GM18499 (cell line): ENCODE results near the gene SERPINI1.
A peak's percentile ranks its signal among the peaks of the same experiment; 100 is the strongest.

ENCODE experiments used
- ATAC-seq: cut with Tn5 transposase; IDR thresholded peaks from one replicate; pipeline ENCODE4 v1.9.1; 2021; ENCODE audit warnings: moderate number of reproducible peaks; ENCODE audit not compliant: insufficient read depth, unreplicated experiment

Gene SERPINI1, protein sequence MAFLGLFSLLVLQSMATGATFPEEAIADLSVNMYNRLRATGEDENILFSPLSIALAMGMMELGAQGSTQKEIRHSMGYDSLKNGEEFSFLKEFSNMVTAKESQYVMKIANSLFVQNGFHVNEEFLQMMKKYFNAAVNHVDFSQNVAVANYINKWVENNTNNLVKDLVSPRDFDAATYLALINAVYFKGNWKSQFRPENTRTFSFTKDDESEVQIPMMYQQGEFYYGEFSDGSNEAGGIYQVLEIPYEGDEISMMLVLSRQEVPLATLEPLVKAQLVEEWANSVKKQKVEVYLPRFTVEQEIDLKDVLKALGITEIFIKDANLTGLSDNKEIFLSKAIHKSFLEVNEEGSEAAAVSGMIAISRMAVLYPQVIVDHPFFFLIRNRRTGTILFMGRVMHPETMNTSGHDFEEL

DNA sequence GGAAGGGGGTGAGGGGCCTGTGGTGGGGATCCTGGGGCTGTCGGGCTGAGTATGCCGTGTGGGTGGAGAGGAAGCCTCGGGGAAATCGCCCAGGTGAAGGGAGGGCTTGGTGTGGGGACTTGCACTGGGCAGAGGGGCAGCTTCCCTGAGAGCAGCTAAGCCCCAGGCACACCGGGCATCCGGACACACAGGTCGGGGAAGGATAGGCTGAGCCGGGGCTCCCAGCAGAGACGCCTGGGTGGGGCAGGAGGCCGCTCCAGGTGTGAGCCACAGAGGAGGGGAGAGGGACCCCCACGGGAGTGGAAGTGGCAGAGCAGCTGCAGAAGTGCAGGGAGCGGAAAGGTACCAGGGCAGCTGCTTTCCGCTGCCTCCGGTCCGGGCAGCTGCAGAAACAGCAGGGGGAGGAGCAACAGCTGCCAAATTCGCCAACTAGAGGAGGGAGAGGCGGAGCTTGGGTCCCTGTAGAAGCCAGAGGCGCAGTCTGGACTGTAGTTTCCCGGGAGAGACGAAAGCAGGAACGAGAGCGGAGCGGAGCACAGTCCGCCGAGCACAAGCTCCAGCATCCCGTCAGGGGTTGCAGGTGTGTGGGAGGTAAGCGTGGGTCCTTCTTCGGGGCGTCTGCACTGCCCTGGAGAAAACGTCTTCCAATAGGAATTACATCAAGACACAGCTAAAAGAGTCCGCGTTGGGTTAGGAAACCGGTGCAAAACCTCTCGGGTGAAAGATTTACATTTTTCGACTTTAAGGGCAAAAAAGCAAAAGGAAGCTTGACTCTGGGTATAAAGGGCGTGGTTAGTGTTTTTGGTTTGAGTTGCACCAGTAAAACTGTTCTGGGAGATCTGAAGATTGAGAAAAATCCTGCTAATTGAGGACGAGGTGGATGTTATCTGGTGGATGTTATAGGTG is at the start of gene SERPINI1:
Gene SERPINI1, plus strand, starts transcription at position 489 of the 906 bp plus-strand sequence. CDS start 53,408 bp downstream, outside the sequence.
- peak; percentile 42 for ATAC-seq

DNA sequence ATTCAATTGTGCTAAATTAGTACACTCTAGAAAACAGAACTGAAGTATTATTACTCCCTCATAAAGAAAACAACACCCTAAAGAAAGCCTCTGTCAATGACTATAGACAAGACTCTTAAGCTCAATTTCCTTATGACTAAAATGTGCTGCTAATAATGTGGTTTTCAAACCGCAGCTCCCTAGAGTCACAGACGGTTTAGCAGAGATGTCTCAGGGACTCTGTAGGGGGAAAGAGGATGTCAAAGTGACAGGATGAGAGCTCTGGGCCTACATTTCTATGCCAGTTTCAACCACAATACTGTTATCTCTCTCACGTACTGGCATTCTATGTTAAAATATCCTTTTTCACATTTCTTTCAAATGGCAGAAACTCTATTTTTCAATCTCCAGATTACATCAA is 44.2 kb upstream of the SERPINI1 start:
- ATAC-seq, result peak; percentile 99

DNA sequence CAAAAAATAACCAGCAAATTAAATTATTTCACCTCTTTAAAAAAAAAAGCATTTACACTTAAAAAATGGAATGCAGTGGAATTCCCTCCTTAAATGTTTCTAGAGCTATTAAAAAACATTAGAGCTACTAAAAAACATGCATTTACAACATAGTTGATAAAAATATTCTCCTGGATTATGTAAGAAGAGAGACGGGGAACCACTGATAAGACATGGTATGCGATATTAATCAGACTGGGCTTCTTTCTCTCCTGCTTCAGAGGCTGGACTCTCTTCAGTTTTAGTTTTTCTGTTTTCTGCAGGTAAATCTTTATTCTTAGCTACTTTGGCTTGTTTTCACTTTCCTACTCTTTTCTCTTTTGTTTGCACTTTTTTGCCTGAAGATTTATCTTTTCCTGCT is 41.4 kb upstream of the SERPINI1 start:
- ATAC-seq, result no peak

DNA sequence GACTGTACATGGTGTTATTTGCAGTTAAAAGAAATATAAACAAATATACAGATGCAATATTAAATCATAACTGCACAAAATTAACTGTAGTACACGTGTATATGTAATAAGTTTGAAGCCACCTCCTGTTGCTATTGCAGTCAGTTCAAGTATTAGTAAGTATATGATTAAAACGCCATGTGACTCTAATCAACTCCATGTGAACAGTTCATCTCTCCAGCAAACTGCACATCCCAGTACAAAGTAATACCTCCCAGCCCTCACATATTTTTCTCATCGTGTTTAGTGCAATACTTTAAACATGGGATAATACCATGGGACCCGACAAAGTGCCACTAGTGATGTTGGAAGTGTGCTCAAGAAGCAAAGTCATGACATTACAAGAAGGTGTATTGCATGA is 35.5 kb upstream of the SERPINI1 start:
- ATAC-seq, result no peak

DNA sequence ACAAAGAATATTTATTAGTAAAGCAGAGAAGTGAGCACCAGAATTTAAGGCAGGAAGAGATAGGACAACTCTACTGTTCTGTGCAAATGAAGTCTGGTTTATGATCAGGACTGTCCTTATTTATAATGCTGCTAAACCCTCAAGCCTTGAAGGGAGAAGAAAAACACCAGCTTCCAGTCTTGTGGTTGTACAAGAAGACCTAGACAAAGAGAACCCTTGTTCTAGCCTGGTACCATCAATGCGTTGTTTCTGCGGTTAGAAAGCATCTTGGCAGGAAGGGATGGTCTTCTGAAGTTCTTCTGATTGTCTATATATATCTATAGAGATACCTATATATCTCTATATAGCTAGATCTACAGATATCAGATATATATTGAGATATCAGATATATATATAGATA is 34.6 kb upstream of the SERPINI1 start:
- ATAC-seq, result no peak

DNA sequence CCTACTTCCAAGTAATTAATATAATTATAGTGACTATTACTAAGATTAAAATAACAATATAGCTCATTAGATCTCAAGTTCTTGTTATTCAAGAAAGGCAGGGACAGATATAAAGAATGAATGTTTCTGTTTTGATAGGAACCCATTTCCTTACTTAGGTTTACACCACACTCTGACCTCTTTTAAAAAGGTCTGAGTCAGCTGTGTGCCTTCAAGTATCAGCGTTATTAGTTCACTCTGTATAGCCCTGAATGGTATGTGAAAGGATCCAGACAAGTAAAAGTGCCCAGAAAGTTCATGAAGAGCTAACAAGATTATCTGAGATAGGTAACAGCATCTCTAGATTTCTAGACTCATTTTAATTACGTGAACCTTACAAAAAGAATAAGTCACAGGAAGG is 29.7 kb upstream of the SERPINI1 start:
- ATAC-seq, result no peak

DNA sequence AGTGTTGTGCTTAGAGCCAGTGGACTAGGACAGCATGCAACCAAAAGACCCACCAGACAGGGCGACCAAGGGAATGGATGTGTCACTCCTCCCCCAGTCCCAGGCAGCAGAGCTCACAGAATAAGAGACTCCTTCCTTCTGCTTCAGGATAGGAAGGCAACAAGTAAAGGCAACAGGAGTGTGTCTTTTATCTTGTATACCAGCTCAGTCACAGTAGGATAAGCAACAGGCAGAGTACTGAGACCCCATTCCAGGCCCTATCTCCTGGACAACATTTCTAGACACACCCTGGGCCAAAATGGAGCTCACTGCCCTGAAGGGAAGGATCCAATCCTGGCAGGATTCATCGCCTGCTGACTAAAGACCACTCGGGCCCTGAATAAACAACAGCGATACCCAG is 25.8 kb upstream of the SERPINI1 start:
- ATAC-seq, result no peak

DNA sequence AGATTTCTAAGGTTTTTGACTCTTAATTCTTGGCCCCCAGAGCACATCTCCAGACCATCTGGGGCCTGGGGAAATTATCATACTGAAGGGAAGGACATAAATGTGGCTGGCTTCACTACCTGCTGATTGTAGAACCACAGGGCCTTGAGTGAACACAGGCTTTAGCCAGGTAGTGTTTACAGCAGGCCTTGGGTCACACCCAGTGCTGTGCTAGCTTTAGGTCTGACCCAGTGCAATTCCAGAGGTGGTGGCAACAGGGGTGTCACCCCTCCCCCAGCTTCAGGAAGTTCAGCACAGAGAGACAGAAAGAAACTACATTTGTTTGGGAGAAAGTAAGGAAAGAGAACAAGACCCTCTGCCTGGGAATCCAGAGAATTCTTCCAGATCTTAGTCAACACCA is 25.0 kb upstream of the SERPINI1 start:
- ATAC-seq, result no peak

DNA sequence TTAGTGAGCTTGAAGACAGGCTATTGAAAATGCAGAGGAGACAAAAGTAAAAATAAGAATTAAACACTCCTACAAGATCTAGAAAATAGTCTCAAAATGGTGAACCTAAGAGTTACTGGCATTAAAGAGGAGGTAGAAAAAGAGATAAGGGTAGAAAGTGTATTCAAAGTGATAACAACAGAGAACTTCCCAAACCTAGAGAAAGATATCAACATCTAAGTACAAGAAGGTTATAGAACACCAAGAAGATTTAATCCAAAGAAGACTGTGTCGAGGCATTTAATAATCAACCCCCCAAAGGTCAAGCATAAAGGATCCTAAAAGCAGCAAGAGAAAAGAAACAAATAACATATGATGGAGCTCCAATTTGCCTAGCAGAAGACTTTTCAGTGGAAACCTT is 24.1 kb upstream of the SERPINI1 start:
- no peak for ATAC-seq

DNA sequence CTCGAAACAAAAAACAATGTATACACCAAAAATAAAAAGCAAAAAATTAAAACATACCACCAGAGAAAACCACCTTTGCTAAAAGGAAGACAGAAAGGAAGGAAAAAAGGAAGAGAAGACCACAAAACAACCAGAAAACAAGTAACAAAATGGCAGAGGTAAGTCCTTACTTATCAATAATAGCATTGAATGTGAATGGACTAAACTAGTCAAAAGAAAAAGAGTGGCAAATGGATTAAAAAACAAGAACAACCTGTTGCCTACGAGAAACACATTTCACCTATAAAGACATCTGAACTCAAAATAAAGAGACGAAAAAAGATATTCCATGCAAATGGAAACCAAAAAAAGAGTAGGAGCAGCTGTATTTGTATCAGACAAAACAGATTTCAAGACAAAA is 23.1 kb upstream of the SERPINI1 start:
- no peak for ATAC-seq

DNA sequence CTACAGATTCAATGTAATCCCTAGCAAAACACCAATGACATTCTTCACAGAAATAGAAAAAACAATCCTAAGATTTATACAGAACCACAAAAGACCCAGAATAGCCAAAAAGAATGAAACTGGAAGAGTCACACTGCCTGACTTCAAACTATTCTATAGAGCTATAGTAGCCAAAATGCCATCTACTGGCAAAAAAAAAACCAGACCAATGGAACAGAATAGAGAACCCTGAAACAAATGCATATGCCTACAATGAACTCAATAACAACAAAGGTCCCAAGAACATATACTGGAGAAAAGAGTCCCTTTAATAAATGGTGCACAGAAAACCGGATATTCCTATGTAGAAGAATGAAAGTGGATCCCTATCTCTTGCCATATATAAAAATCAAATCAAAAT is 20.6 kb upstream of the SERPINI1 start:
- no peak for ATAC-seq

DNA sequence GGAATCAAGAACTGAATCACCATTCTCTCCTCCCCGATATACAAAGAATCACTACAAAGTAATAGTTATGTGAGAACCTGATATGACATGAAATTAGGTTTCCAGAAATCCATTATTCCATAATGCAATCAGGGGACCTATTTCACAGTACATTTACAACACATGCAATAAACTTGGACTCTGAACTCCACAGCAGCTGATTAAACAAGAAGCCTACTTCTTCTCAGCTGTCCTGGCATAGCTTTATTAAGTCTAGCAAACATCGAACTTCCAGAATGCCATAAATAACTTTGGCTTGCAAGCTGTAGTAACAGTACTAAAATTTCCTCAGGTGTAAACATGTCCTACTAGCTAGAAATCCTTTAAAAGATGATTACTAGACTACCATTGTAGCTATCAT is 18.6 kb upstream of the SERPINI1 start:
- ATAC-seq, result no peak

DNA sequence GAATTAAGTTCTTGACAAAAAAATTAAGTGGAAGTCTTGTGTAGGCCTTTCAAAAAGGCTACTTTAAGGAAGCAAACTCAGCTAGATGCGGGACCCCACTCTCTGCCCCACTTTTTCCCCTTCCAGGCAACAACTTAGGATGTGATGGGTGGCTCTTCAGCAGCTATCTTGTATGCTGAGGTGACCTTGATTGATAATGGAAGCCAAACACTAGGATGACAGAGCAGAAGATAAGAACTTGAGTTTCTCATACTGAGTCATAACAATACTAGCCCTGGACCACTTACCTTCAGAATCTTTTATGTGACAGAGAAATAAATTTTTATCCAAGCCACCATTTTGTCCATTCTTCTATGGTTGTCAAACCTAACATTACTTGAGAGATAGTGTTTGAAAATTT is 16.9 kb upstream of the SERPINI1 start:
- ATAC-seq, result no peak

DNA sequence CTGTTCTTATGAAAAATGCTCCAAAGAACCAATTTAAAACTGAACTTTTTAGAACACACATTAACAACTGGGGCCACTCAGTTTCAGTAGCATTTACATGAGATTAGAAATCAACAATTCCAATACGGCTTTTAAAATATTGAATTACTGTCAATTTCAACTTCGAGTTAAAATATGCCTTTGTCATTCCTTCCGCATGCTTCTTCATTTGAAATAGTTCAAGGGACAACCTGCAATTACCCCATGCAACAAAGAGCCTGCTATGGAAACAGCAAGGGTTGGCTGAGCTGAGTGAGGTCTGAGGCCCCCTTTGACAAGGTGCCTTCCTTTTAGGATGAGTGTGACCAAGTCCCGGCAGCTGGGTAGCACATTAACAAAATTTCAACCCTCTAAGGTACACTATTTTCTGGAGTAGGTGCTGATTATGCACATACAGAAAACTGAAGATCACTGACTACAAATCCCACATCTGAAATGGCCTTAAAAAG is 12.5 kb upstream of the SERPINI1 start:
- no peak for ATAC-seq

DNA sequence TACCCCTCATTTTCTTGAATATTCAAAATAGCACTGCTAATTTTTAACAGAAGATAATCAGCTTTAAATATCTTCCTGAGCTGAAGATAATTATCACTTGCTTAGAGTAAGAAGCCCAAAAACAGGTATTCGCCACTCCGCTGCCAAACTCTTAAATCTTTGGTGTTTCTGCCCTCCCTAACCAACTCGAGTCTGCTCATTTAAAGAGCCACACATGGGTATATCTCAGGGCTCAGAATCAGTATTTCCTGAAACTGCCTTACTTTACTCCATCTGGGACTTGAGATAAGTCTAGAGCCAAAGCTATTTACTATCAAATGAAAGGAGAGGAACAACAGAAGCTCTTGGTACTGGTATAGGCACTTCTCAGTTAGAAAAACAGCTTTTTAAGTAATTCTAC is 11.6 kb upstream of the SERPINI1 start:
- no peak for ATAC-seq

DNA sequence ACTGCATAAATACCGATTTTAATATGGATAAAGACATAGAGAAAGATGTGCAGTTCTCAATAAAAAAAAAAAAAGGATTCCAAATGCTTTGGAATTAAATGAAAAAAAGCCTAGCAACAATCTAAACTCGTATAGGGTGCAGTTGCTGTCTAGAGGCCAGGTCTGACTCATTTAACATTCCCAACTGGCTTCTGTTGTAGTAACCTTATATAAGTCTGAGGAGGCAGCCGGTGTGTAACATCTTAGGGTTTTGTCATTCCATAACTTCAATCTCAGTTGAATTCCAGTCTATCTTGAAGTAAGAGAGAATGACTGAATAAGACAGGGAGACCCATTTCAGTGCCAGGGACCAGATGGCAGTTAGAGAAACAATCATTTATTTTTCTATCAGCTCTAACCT is 7.3 kb upstream of the SERPINI1 start:
- ATAC-seq, result no peak

DNA sequence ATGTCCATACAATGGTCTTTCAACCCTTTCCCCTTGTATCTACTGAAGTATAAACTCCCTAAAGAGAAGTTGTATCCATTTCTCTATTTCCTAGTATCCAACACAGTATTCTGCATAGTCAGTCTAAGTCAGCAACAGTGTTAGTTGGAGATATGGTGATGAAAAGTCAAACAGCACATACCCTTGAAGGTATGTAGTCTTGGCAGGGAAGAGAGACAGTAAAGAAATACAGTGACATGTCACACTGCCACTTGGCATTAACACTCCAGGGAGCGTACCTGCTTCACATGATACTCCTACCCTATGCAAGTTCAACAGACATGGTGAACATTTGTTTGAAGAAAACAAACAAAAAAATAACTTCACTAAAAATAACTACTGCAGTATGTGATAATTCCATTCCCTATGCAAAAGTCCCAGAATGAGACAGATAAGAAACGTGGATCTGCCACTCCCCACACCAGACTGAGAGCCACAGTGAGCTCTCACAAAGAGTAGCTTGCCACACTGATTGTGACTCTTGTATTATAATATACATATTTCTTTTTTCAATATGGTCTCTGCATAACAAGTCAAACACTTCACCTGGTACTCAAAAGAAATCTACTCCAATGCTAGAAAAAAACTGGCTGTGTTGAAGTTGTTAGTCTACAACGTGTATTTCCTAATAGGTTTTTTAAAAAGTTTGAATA is 6.7 kb upstream of the SERPINI1 start:
- no peak for ATAC-seq

DNA sequence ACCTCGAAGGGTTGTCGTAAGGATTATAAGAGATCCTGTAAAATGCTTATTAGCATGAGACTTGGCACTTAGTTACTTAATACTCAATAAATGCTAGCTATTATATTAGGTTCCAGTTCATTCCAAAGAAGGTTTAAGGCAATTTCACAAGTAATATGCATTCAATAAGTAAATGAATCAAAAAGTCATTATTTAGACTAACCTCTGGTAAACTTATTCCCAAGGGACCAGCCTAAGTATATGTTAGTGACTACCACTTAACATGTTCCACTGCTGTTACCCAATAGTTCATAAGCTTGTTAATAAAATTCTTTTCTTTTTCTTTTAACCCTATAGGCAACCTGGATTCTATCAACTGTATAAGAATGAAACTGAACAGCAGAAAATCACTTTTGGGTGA is 5.9 kb upstream of the SERPINI1 start:
- ATAC-seq, result no peak

DNA sequence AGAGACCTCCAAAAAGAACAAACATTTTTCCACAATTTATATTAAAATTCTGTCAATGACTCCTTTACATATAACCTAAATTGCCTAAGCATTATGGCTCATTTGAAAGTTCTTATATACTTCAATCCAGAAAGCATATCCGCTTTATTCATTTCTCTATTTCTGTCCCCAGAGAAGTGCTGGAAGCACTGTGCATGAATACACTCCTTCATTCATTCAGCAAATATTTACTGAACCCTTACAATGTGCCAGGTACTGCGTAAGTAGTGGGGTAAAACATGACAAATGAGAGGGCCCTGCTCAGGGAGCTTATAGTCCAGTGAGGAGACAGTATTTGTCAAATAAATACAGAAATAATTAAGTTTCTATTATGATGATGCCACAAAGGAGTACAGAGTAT is 4.1 kb upstream of the SERPINI1 start:
- no peak for ATAC-seq

DNA sequence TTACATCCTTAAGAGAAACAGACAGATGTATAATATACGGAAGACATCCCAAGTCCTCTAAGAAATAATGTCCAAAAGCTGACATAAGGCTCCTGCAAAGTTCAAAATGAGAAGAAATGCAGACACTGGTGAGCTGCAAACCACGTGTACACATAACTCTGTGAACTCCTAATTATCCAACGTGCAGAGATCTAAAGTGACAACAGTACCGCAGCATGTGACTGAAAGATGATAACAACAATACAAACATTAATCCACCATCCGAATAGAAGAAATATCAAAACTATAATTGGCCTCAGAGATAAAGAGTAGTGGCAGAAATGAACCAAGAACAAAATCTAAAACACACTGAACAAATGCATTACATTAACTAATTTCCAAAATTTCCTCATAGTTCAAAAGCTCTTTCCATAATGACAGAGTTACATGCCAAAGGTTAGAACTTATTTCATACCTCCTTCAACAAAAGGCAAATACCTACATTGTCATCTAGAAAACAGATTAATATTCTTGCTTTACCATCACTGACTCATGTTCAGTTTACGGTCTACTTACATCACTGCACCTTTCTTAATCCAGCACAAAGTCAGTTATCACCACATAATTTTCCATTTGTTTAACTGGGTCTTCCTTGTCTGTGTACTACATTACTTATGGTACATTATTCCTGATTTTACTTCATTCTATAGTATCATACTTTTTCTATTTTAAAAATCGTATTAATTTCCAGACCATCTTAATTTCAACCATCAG is 3.0 kb upstream of the SERPINI1 start:
- no peak for ATAC-seq
